ENCODE results near the gene GMCL2. TPM values are rescaled to one million over a fixed set of nuclear protein-coding genes. Genes with fewer than 3 reads are reported as not detected.

The GMCL2 gene
- total RNA-seq, 1 experiment from 2014 or later: not detected

DNA sequence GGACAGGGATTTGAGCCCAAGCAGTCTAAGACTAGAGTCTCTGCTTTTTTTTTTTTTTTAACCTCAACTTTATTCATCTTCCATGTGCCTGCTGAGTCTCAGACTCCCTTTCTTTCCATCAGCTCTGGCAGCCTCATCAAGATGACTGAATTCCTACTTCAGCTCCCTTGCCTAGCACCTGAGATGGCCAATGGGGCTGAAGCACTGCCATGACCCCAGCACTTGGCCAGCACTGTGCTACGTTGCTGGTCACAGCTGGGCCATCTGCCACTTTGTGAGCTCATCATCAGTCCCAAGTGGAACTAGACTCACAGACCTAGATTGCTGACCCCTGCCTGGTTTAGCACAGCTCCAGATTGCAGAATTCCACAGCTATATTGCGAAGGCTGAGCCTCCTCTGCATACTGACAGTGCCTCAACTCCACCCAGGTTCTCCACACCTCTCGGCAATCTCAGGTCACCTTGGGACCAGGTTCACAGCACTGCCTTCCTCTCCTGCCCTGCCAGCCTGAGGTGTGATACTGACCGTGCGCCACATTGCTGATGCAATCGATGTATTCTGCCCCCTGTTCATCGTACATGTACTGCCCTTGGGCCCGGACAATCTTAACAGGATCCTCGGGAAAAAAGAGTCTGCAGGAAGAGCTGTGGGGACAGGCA is 43.8 kb upstream of the GMCL2 start:
- Histone ChIP-seq H3K14ac (ENCODE audit: insufficient read depth, low read length) (no peak overlapping the region), H3K9ac (ENCODE audit: extremely low read depth, insufficient read length, low read length) (no peak overlapping the region)
- no peak for DNase-seq

More for the DNA sequence above, 43.8 kb upstream of the GMCL2 start:
- no CpG with 5 or more reads among the region's 9 CpGs for WGBS (ENCODE audit: extremely low coverage, insufficient read length, low lambda C conversion rate)
- no peak overlapping the region for H3K56ac ChIP-seq (ENCODE audit: insufficient read length, low read depth, low read length)
- H3K79me2 ChIP-seq (ENCODE audit: insufficient read depth, low read length): peaks cover 4% of the 10 kb centered on the region; the same call in 1 of the 2 replicates
- peaks cover 3% of the 10 kb centered on the region for H3K23me2 ChIP-seq (ENCODE audit: insufficient read length, low read depth, low read length, poor library complexity, severe bottlenecking)
- no peak overlapping the region for H3K23ac ChIP-seq (ENCODE audit: insufficient read length, low read depth, low read length)
- no peak overlapping the region for H2BK5ac ChIP-seq (ENCODE audit: insufficient read length, low read length)
- H4K20me1 ChIP-seq (ENCODE audit: control insufficient read depth, insufficient read depth, insufficient read length): no peaks in the 10 kb centered on the region
- H2BK15ac ChIP-seq (ENCODE audit: low read depth, low read length): no peak overlapping the region
- H4K91ac ChIP-seq (ENCODE audit: insufficient read length, low read depth, low read length): no peak overlapping the region
- H3K27me3 ChIP-seq (ENCODE audit: insufficient read depth, low read length): no peaks in the 10 kb centered on the region
- TF ChIP-seq, protein P1, sequence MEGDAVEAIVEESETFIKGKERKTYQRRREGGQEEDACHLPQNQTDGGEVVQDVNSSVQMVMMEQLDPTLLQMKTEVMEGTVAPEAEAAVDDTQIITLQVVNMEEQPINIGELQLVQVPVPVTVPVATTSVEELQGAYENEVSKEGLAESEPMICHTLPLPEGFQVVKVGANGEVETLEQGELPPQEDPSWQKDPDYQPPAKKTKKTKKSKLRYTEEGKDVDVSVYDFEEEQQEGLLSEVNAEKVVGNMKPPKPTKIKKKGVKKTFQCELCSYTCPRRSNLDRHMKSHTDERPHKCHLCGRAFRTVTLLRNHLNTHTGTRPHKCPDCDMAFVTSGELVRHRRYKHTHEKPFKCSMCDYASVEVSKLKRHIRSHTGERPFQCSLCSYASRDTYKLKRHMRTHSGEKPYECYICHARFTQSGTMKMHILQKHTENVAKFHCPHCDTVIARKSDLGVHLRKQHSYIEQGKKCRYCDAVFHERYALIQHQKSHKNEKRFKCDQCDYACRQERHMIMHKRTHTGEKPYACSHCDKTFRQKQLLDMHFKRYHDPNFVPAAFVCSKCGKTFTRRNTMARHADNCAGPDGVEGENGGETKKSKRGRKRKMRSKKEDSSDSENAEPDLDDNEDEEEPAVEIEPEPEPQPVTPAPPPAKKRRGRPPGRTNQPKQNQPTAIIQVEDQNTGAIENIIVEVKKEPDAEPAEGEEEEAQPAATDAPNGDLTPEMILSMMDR (conservative IDR thresholded peaks at IDR 0.05): no peak
- H3T11ph ChIP-seq (ENCODE audit: low read length): no peak overlapping the region
- Mint-ChIP-seq H3K27me3 (ENCODE audit: low read depth) (no peaks in the 10 kb centered on the region; the same call in 1 of the 2 replicates), H3K9me3 (no peaks in the 10 kb centered on the region; a peak in 1 of 5 replicates), H3K27ac (no peak overlapping the region), H3K4me3 (peak overlapping the region; percentile 79 to 82), H3K4me1 (peaks cover 12 to 22% of the 10 kb centered on the region in 2 experiments), H3K36me3 (ENCODE audit: insufficient read depth in 1 of 3, low read depth in 3 of 3) (peaks cover 42 to 55% (median 53%) of the 10 kb centered on the region in 3 experiments)
- H3K27ac ChIP-seq (ENCODE audit: insufficient read length, low read depth, low read length): no peak overlapping the region
- no peak overlapping the region for H2BK12ac ChIP-seq (ENCODE audit: insufficient read length, low read depth, low read length)
- H3K18ac ChIP-seq (ENCODE audit: insufficient read length, low read depth, low read length): no peak overlapping the region
- no peaks in the 10 kb centered on the region for H3K9me3 ChIP-seq (ENCODE audit: control insufficient read depth, low read depth, low read length)
- no peak overlapping the region for H2BK20ac ChIP-seq (ENCODE audit: low read depth, low read length, poor library complexity, severe bottlenecking)
- no peak overlapping the region for H2AK5ac ChIP-seq (ENCODE audit: insufficient read length, low read length)
- no peak overlapping the region for H4K8ac ChIP-seq (replicated peaks; ENCODE audit: insufficient read length, low read depth, low read length)
- no peak overlapping the region for H3K4ac ChIP-seq (ENCODE audit: low read depth, low read length)
- peak overlapping the region; percentile 61 for H3K4me2 ChIP-seq (ENCODE audit: insufficient read depth, insufficient read length, low read length)
- no peaks in the 10 kb centered on the region for H3K79me1 ChIP-seq (ENCODE audit: insufficient read depth, low read depth, low read length, poor library complexity, severe bottlenecking)
- H4K5ac ChIP-seq (ENCODE audit: insufficient read length, low read depth, low read length): no peak overlapping the region
- no peaks in the 10 kb centered on the region for H3K4me1 ChIP-seq (ENCODE audit: insufficient read depth, low read length)
- H2BK120ac ChIP-seq (ENCODE audit: low read depth, low read length, poor library complexity, severe bottlenecking): no peak overlapping the region
- no peak overlapping the region for H2AFZ ChIP-seq (ENCODE audit: low read length)

All from H9 (cell line).